ENCODE results near the gene EMC9.

EMC9 gene

GRCh38 chr14:24159777-24160498, 18.5 kb upstream of the EMC9 start:
- peaks cover 5% of the 10 kb centered on the region for H3K79me2 ChIP-seq
- H3K9me3 ChIP-seq (ENCODE audit: control insufficient read depth, low read length): no peaks in the 10 kb centered on the region
- H3K9ac ChIP-seq: no peak overlapping the region
- no peak overlapping the region for H2AFZ ChIP-seq
- H3K27me3 ChIP-seq (ENCODE audit: control insufficient read depth, insufficient read depth, low read length): no peaks in the 10 kb centered on the region
- TF ChIP-seq, protein P1, sequence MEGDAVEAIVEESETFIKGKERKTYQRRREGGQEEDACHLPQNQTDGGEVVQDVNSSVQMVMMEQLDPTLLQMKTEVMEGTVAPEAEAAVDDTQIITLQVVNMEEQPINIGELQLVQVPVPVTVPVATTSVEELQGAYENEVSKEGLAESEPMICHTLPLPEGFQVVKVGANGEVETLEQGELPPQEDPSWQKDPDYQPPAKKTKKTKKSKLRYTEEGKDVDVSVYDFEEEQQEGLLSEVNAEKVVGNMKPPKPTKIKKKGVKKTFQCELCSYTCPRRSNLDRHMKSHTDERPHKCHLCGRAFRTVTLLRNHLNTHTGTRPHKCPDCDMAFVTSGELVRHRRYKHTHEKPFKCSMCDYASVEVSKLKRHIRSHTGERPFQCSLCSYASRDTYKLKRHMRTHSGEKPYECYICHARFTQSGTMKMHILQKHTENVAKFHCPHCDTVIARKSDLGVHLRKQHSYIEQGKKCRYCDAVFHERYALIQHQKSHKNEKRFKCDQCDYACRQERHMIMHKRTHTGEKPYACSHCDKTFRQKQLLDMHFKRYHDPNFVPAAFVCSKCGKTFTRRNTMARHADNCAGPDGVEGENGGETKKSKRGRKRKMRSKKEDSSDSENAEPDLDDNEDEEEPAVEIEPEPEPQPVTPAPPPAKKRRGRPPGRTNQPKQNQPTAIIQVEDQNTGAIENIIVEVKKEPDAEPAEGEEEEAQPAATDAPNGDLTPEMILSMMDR (IDR thresholded peaks at IDR 0.05): no peak
- H3K4me1 ChIP-seq: peaks cover 6% of the 10 kb centered on the region
- no peak overlapping the region for H3K4me3 ChIP-seq (ENCODE audit: low read depth, low read length)
- H3K36me3 ChIP-seq (ENCODE audit: control insufficient read depth, insufficient read depth, low read length): no peaks in the 10 kb centered on the region
- no peak overlapping the region for H3K4me2 ChIP-seq (ENCODE audit: low read length)
- H3K27ac ChIP-seq: peak overlapping the region; percentile 83

DNA sequence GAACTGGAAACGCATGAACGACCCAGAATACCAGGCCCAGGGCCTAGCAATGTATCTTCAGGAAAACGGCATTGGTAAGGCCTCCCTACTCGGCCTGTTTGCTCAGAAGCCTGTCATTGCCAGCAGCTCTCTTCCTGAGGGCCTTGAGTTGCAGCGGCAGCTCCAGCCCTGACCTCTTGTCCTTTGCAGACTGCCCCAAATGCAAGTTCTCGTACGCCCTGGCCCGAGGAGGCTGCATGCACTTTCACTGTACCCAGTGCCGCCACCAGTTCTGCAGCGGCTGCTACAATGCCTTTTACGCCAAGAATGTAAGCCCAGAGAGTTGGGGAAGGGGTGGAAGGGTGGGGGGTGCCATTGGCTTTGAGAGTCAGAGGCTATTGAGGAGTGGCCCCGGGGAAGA, 15.9 kb upstream of the EMC9 start:
- Histone ChIP-seq H3K27ac (no peak overlapping the region), H3K36me3 (ENCODE audit: control insufficient read depth, insufficient read depth, low read length) (no peaks in the 10 kb centered on the region), H3K9ac (no peak overlapping the region), H3K9me3 (ENCODE audit: control insufficient read depth, low read length) (no peaks in the 10 kb centered on the region), H3K4me3 (ENCODE audit: low read depth, low read length) (no peak overlapping the region), H3K27me3 (ENCODE audit: control insufficient read depth, insufficient read depth, low read length) (no peaks in the 10 kb centered on the region), H3K79me2 (peaks cover 5% of the 10 kb centered on the region), H3K4me1 (peaks cover 6% of the 10 kb centered on the region), H3K4me2 (ENCODE audit: low read length) (no peak overlapping the region), H2AFZ (no peak overlapping the region)
- TF ChIP-seq, protein P1 (IDR thresholded peaks at IDR 0.05): no peak

- peaks cover 2% of the 10 kb centered on the region for H3K79me2 ChIP-seq
- H3K4me3 ChIP-seq (ENCODE audit: low read depth, low read length): no peak overlapping the region
- H3K4me2 ChIP-seq (ENCODE audit: low read length): no peak overlapping the region
- TF ChIP-seq, protein P1 (IDR thresholded peaks at IDR 0.05): no peak
- no peak overlapping the region for H3K9ac ChIP-seq
- peaks cover 3% of the 10 kb centered on the region for H3K4me1 ChIP-seq
- H2AFZ ChIP-seq: no peak overlapping the region
- H3K27me3 ChIP-seq (ENCODE audit: control insufficient read depth, insufficient read depth, low read length): no peaks in the 10 kb centered on the region
- no peaks in the 10 kb centered on the region for H3K36me3 ChIP-seq (ENCODE audit: control insufficient read depth, insufficient read depth, low read length)
- H3K9me3 ChIP-seq (ENCODE audit: control insufficient read depth, low read length): no peaks in the 10 kb centered on the region
- H3K27ac ChIP-seq: no peak overlapping the region
Observed at GRCh38 chr14:24156840-24157239, 15.4 kb upstream of the EMC9 start.

- no peak overlapping the region for H3K4me2 ChIP-seq (ENCODE audit: low read length)
- H3K27me3 ChIP-seq (ENCODE audit: control insufficient read depth, insufficient read depth, low read length): no peaks in the 10 kb centered on the region
- H3K9ac ChIP-seq: no peak overlapping the region
- no peak overlapping the region for H2AFZ ChIP-seq
- no peaks in the 10 kb centered on the region for H3K4me1 ChIP-seq
- peaks cover 3% of the 10 kb centered on the region for H3K79me2 ChIP-seq
- no peak overlapping the region for H3K27ac ChIP-seq
- no peaks in the 10 kb centered on the region for H3K9me3 ChIP-seq (ENCODE audit: control insufficient read depth, low read length)
- no peak overlapping the region for H3K4me3 ChIP-seq (ENCODE audit: low read depth, low read length)
- TF ChIP-seq, protein P1 (IDR thresholded peaks at IDR 0.05): no peak
- H3K36me3 ChIP-seq (ENCODE audit: control insufficient read depth, insufficient read depth, low read length): no peaks in the 10 kb centered on the region
Observed at GRCh38 chr14:24155100-24155499, 13.7 kb upstream of the EMC9 start.
